GM18519 (cell line): ENCODE data around the gene GHRL.

Experiments
- ATAC-seq: cut with Tn5 transposase; IDR thresholded peaks from one replicate; pipeline ENCODE4 v1.9.1; 2021; ENCODE audit warnings: mild to moderate bottlenecking, moderate library complexity; ENCODE audit not compliant: unreplicated experiment, low FRiP score

GHRL gene

GRCh38 chr3:10328460-10329071 is 35.8 kb upstream of the GHRL start:
- ATAC-seq, result no peak

GRCh38 chr3:10327592-10327991 is 34.8 kb upstream of the GHRL start:
- ATAC-seq, result no peak

DNA sequence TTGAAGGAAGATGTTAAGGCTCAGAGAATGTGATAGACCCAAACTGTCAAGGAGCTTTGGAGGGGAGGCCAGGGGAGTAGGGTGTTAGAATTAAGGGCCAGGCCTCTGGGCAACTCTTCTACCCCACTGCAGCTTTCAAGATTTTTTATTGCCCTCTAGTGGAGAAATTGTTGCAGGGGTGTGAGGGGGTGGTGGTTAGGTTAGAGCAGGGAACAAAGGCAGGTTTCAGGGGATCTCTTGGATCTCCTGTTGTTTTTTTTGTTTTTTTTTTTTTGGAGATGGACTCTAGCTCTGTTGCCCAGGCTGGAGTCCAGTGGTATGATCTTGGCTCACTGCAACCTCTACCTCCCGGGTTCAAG is 29.6 kb upstream of the GHRL start:
- ATAC-seq, result no peak

- ATAC-seq, result no peak
These were observed 29.0 kb upstream of the GHRL start for GRCh38 chr3:10321630-10322351.

DNA sequence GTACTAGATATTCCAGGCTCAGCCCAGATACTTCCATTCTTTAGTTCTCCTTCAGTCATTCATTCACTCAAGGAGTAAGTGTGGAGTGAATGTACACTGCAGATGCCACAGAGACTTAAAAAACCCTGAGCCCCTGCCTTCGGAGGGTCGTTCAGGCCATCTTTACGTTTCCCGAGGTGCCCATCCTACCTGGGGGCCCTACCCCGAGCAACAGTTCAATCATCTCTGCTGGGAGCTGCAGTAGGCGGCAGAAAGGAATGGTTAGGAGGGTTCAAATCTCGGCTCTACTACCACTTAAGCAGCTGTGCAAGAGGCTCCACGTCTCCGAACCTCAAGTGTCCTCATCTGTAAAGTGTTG is 27.6 kb upstream of the GHRL start:
- no peak for ATAC-seq

GRCh38 chr3:10319804-10320203 is 27.1 kb upstream of the GHRL start:
- ATAC-seq, result no peak

- ATAC-seq, result no peak
These were observed 26.5 kb upstream of the GHRL start for GRCh38 chr3:10319251-10319650.

DNA sequence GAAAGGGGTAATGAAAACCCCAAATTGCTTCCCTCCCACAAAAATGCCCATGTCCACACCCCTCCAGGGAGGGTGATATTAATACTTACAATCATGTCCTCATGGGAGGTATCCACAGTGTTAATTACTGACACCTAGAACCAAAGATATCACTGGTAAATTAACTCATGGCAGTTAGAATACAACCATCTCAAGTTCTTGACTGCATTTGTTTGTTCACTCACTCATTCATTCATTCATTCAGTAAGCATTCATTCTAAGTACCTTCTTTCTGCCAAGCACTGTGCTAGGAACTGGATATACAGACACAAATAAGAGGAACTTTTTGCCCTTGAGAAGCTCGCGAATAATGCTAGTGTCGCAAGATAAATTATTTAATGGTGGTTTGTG is 25.2 kb upstream of the GHRL start:
- no peak for ATAC-seq

DNA sequence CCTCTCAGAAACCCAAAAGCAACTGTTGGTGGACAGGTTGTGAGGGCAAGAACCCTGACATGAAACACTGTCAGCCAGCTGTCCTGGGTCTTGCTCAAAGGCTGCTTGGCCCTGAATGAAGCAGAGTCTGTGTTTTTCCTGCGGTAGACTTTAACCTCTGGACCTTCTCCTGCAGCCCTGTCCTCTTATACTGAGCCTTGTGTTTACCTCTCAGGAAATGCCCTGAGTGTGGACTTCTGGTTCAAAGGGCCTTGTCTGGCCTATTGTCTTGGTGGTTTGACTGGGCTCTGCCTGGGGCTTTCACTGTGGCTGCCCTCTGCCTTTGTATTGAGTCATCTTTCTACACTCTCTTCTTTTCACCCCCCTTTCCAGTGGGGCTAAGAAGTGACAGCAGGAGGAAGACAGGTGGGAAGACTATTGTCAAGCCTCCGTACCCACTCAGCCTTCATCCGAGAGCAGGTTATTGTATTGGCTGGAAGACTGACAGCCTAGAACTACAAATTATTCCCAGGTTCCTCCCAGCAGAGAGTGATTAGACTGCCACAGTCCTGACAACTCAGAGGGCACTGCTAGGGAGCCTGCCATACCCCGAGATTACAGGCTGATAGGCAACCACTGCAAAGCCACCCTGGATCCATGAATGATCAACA is 24.7 kb upstream of the GHRL start:
- no peak for ATAC-seq

- no peak for ATAC-seq
These were observed 23.1 kb upstream of the GHRL start for GRCh38 chr3:10315771-10316344.

- no peak for ATAC-seq
These were observed 22.4 kb upstream of the GHRL start for GRCh38 chr3:10315101-10315500.

GRCh38 chr3:10312861-10313260 is 20.1 kb upstream of the GHRL start:
- ATAC-seq, result no peak

DNA sequence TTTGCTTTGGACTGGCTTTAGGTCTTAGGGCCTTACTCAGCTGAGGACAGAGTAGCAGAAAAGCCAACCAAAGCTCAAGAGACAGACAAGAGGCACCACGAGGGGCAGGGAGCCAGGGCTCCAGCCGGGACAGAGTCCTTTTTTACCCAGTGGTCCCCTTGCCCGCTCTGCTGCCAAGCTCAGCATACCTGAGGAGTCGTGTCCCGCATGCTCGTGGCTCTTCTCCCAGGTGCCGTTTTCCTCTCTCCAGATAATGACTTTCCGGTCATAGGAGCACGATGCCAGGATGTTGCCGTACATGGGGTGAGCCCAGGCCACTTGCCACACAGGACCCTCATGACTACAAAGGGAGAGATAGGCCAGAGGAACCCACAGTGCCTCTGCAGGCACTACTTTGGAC is 19.6 kb upstream of the GHRL start:
- ATAC-seq, result no peak

GRCh38 chr3:10311710-10312109 is 19.0 kb upstream of the GHRL start:
- no peak for ATAC-seq

GRCh38 chr3:10310578-10310977 is 17.8 kb upstream of the GHRL start:
- ATAC-seq, result no peak

GRCh38 chr3:10309736-10310135 is 17.0 kb upstream of the GHRL start:
- ATAC-seq, result no peak

DNA sequence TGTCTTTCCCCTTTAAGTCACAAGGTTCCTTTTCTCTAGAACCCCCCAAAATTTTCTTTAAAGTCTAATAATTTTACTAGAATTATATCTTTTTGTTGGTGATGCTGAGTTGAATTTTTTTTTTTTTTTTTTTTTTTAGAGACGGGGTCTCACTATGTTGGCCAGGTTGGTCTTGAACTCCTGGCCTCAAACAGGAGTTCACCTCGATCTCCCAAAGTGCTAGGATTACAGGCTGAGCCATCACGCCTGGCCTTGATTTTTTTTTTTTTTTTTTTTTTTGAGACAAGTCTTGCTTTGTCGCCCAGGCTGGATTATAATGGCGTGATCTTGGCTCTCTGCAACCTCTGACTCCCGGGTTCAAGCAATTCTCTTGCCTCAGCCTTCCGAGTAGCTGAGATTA is 15.9 kb upstream of the GHRL start:
- ATAC-seq, result no peak

GRCh38 chr3:10306156-10306555 is 13.4 kb upstream of the GHRL start:
- ATAC-seq, result no peak

DNA sequence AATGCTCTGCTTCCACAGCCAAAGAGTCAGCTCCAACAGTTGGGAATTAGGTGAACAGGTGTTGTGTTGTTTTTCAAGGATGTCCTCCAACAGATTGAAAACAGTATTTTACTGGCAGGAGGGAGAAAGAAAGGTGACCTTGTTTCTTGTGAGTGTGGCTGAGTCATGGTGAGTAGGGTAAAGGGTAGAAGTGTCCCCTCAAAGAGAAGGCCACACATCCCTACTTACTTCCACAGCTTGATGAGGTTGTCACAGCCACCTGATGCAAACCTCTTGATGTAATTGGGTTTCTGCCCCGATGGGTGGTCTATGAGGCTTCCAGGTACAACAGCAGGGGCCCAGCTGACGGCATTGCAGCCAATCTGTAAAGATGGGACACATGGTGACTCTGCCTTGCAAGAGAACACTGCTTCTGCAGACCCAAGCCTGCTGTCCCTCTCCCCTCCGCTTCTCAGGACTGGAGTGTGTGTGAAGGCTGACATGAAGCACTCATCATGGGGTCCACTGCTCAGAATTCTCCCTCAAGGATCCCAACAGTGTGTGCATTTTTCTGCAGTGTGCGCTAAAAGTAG is 12.7 kb upstream of the GHRL start:
- no peak for ATAC-seq

- ATAC-seq, result no peak
These were observed 12.2 kb upstream of the GHRL start for GRCh38 chr3:10304905-10305304.

DNA sequence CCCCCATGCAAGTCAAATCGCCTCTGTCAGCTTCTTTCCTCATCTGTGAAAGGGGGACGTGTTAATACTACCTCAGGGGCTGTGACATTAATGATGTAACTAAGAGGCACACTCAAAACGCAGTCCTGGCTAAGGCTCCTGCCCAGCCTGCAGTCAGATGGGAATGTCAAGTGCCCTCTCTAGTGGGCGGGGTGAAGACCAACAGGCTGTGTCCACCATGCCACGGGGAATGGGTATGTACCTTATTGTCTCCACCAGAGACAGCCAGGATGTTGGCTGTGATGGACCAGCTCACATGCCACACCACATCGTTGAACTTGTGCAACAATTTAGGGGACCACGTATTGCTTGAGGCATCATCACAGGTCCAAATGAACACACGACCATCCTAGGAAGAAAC is 11.0 kb upstream of the GHRL start:
- ATAC-seq, result no peak

DNA sequence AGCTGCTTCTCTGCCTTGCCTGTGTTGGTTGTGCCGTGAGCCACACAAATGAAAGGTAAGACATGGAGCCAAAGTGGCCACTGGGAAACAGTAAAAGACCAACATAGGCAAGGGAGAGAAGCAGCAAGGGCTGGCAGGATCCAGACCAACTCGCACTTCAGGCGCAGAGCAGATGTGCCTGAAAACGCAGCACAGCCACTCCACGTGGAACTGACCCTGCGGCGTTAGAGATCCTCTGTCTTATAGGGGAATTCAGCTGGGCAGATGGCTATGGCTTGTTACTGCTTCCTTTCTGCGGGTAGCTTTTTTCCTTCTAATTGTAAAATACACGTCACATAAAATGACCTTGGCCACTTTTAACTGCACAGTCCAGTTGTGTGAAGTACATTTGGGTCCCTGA is 10.4 kb upstream of the GHRL start:
- no peak for ATAC-seq
